Measurements from ENCODE around the gene PTGER1. TPM values are rescaled to one million over a fixed set of nuclear protein-coding genes. Genes with fewer than 3 reads are reported as not detected.

Gene PTGER1
- total and polyA plus RNA-seq, 2 of the 13 experiments (the other 11 are each of a cell fraction or from before 2014, with no cell fraction given): 0.13 TPM; not detected in 1

DNA sequence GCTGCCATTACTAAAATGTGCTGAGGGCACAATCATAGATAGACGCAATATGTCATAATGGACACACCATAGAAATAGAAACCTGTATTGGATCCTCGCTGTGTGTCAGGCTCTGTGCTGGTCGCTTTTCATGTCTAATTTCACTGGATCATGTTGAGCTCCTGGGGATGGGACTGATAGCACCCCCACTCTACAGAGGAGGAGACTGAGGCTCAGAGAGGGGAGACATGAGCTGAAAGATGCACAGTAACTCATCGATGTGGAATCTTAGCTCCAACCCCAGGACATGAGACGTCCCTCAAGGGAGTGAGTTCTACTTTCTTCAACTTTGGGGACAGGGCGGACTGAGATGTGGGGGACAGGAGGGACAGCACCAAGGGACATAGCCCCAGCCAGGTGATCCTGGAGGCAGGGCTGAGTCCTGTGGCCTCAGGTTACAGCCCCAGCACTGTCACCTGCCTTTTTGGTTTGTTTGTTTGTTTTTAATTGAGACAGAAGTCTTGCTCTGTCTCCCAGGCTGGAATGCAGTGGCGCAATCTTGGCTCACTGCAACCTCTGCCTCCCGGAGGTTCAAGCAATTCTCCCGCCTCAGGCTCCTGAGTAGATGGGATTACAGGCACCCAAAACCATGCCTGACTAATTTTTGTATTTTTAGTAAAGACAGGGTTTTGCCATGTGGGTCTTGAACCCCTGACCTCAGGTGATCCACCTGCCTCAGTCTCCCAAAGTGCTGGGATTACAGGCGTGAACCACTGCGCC, 27.4 kb upstream of the PTGER1 start (continued):
- TF ChIP-seq, protein P1, sequence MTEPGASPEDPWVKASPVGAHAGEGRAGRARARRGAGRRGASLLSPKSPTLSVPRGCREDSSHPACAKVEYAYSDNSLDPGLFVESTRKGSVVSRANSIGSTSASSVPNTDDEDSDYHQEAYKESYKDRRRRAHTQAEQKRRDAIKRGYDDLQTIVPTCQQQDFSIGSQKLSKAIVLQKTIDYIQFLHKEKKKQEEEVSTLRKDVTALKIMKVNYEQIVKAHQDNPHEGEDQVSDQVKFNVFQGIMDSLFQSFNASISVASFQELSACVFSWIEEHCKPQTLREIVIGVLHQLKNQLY (CRISPR knock-in tag; IDR thresholded peaks at IDR 0.05): no peak
- TF ChIP-seq ZNF354B (CRISPR knock-in tag; IDR thresholded peaks at IDR 0.05) (no peak), ZNF256 (CRISPR knock-in tag; conservative IDR thresholded peaks at IDR 0.05) (no peak), ZBTB42 (CRISPR knock-in tag; IDR thresholded peaks at IDR 0.05) (no peak), NFIB (CRISPR knock-in tag; IDR thresholded peaks at IDR 0.05; ENCODE audit: borderline replicate concordance) (no peak), ZNF343 (CRISPR knock-in tag; IDR thresholded peaks at IDR 0.05) (peak; percentile 94; the same call in 1 of the 2 replicates), SIN3B (IDR thresholded peaks at IDR 0.05; ENCODE audit: low read length) (no peak), SIX4 (CRISPR knock-in tag; IDR thresholded peaks at IDR 0.05) (peak; percentile 69; the same call in 1 of the 2 replicates), ZNF619 (CRISPR knock-in tag; IDR thresholded peaks at IDR 0.05) (no peak), ZNF350 (CRISPR knock-in tag; IDR thresholded peaks at IDR 0.05; ENCODE audit: borderline replicate concordance, low read depth) (no peak), FOXO1 (CRISPR knock-in tag; IDR thresholded peaks at IDR 0.05) (peak; percentile 50; the same call in 1 of the 2 replicates), JUND (CRISPR knock-in tag; IDR thresholded peaks at IDR 0.05) (no peak), ZNF230 (CRISPR knock-in tag; IDR thresholded peaks at IDR 0.05) (no peak), SALL1 (CRISPR knock-in tag; IDR thresholded peaks at IDR 0.05) (peak; percentile 57), CREM (IDR thresholded peaks at IDR 0.05) (peak; percentile 23; the same call in 1 of the 2 replicates), CREM (CRISPR knock-in tag; IDR thresholded peaks at IDR 0.05) (no peak), SIX1 (CRISPR knock-in tag; IDR thresholded peaks at IDR 0.05; ENCODE audit: borderline replicate concordance) (peak; percentile 33; the same call in 1 of the 2 replicates), MXI1 (IDR thresholded peaks at IDR 0.05; ENCODE audit: borderline replicate concordance, low read depth, low read length) (no peak)
- TF ChIP-seq, protein P2, sequence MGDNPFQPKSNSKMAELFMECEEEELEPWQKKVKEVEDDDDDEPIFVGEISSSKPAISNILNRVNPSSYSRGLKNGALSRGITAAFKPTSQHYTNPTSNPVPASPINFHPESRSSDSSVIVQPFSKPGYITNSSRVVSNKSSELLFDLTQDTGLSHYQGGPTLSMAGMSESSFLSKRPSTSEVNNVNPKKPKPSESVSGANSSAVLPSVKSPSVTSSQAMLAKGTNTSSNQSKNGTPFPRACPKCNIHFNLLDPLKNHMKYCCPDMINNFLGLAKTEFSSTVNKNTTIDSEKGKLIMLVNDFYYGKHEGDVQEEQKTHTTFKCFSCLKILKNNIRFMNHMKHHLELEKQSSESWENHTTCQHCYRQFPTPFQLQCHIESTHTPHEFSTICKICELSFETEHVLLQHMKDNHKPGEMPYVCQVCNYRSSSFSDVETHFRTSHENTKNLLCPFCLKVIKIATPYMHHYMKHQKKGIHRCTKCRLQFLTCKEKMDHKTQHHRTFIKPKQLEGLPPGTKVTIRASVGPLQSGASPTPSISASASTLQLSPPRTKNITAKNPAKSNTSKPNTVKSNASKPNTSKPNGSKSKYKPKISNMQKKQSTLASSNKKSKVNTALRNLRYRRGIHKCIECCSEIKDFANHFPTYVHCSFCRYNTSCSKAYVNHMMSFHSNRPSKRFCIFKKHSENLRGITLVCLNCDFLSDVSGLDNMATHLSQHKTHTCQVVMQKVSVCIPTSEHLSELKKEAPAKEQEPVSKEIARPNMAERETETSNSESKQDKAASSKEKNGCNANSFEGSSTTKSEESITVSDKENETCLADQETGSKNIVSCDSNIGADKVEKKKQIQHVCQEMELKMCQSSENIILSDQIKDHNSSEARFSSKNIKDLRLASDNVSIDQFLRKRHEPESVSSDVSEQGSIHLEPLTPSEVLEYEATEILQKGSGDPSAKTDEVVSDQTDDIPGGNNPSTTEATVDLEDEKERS (CRISPR knock-in tag; IDR thresholded peaks at IDR 0.05): peak; percentile 24; the same call in 1 of the 2 replicates
- TF ChIP-seq, protein P3, sequence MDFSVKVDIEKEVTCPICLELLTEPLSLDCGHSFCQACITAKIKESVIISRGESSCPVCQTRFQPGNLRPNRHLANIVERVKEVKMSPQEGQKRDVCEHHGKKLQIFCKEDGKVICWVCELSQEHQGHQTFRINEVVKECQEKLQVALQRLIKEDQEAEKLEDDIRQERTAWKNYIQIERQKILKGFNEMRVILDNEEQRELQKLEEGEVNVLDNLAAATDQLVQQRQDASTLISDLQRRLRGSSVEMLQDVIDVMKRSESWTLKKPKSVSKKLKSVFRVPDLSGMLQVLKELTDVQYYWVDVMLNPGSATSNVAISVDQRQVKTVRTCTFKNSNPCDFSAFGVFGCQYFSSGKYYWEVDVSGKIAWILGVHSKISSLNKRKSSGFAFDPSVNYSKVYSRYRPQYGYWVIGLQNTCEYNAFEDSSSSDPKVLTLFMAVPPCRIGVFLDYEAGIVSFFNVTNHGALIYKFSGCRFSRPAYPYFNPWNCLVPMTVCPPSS (IDR thresholded peaks at IDR 0.05): no peak
- TF ChIP-seq, protein P4, sequence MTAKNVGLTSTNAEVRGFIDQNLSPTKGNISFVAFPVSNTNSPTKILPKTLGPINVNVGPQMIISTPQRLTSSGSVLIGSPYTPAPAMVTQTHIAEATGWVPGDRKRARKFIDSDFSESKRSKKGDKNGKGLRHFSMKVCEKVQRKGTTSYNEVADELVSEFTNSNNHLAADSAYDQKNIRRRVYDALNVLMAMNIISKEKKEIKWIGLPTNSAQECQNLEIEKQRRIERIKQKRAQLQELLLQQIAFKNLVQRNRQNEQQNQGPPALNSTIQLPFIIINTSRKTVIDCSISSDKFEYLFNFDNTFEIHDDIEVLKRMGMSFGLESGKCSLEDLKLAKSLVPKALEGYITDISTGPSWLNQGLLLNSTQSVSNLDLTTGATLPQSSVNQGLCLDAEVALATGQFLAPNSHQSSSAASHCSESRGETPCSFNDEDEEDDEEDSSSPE (CRISPR knock-in tag; IDR thresholded peaks at IDR 0.05): no peak
- TF ChIP-seq, protein P5, sequence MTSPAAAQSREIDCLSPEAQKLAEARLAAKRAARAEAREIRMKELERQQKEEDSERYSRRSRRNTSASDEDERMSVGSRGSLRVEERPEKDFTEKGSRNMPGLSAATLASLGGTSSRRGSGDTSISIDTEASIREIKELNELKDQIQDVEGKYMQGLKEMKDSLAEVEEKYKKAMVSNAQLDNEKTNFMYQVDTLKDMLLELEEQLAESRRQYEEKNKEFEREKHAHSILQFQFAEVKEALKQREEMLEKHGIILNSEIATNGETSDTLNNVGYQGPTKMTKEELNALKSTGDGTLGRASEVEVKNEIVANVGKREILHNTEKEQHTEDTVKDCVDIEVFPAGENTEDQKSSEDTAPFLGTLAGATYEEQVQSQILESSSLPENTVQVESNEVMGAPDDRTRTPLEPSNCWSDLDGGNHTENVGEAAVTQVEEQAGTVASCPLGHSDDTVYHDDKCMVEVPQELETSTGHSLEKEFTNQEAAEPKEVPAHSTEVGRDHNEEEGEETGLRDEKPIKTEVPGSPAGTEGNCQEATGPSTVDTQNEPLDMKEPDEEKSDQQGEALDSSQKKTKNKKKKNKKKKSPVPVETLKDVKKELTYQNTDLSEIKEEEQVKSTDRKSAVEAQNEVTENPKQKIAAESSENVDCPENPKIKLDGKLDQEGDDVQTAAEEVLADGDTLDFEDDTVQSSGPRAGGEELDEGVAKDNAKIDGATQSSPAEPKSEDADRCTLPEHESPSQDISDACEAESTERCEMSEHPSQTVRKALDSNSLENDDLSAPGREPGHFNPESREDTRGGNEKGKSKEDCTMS (CRISPR knock-in tag; conservative IDR thresholded peaks at IDR 0.05): no peak
